ENCODE results near the gene FAM168B. TPM values are rescaled to one million over a fixed set of nuclear protein-coding genes. Genes with fewer than 3 reads are reported as not detected.
A peak's percentile ranks its signal among the peaks of the same experiment; 100 is the strongest.

FAM168B gene
- total RNA-seq: 10 to 100 TPM; 77.7 to 88.7 (median 79.8) TPM

- WGBS, 2 donors: 0% methylated on average over 2 of the region's 107 CpGs; no CpG with 5 or more reads in 1 of the 2 donors
- intact Hi-C loops (cut with DNase I): no loop called here
Observed at GRCh38 chr2:131093006-131093695, at the start of gene FAM168B. Gene FAM168B, minus strand, starts transcription at chr2:131093460. Its CDS starts 10,814 bp downstream, at chr2:131082646.

GRCh38 chr2:131142849-131143248 lies 49.6 kb upstream of the FAM168B start:
- 93 to 98% methylated on average over 5 of the region's 5 CpGs for WGBS, 2 donors

More at GRCh38 chr2:131093006-131093695, at the start of gene FAM168B:
- DNase-seq: peak; percentile 26
- H3K36me3 ChIP-seq: peaks cover 0 to 28% (median 2%) of the 10 kb centered on the region in 3 donors
- TF ChIP-seq CTCF (IDR thresholded peaks at IDR 0.05) (peak in 1 of 6 experiments; percentile 22), POLR2A (IDR thresholded peaks at IDR 0.05) (peak in 3 of 4 donors; percentile 84 to 96 (median 94))
- H3K4me1 ChIP-seq: peaks cover 3 to 38% (median 5%) of the 10 kb centered on the region in 3 donors
- no peaks in the 10 kb centered on the region for H3K9me3 ChIP-seq
- H3K27ac ChIP-seq: peak within 1 kb of the TSS; percentile 97 to 100 (median 98)
- no peaks in the 10 kb centered on the region for H3K27me3 ChIP-seq
- peak within 1 kb of the TSS; percentile 80 to 88 (median 86) for H3K4me3 ChIP-seq

GRCh38 chr2:131140581-131140980 lies 47.3 kb upstream of the FAM168B start:
- 100% methylated on average over 1 of the region's 2 CpGs for WGBS, 2 donors
- TF ChIP-seq CTCF (IDR thresholded peaks at IDR 0.05): no peak
- no peak for TF ChIP-seq POLR2A (IDR thresholded peaks at IDR 0.05)
- Histone ChIP-seq H3K9me3 (no peaks in the 10 kb centered on the region), H3K36me3 (peaks cover 11 to 90% (median 11%) of the 10 kb centered on the region in 3 donors), H3K4me3 (no peak overlapping the region), H3K27ac (no peak overlapping the region), H3K4me1 (no peaks in the 10 kb centered on the region), H3K27me3 (no peaks in the 10 kb centered on the region)
- intact Hi-C loops (cut with DNase I): no loop called here
- DNase-seq: no peak

More at GRCh38 chr2:131142849-131143248, 49.6 kb upstream of the FAM168B start:
- H3K4me3 ChIP-seq: no peak overlapping the region
- peaks cover 11 to 95% (median 21%) of the 10 kb centered on the region in 3 donors for H3K36me3 ChIP-seq
- intact Hi-C loops (cut with DNase I): no loop called here
- H3K4me1 ChIP-seq: no peaks in the 10 kb centered on the region
- no peaks in the 10 kb centered on the region for H3K27me3 ChIP-seq
- H3K27ac ChIP-seq: no peak overlapping the region
- no peaks in the 10 kb centered on the region for H3K9me3 ChIP-seq
- no peak for TF ChIP-seq POLR2A (IDR thresholded peaks at IDR 0.05)
- TF ChIP-seq CTCF (IDR thresholded peaks at IDR 0.05): no peak
- DNase-seq: no peak

GRCh38 chr2:131132729-131133128 lies 39.5 kb upstream of the FAM168B start:
- H3K9me3 ChIP-seq: no peaks in the 10 kb centered on the region
- DNase-seq: no peak
- H3K27ac ChIP-seq: no peak overlapping the region
- peaks cover 12 to 94% (median 19%) of the 10 kb centered on the region in 3 donors for H3K36me3 ChIP-seq
- H3K27me3 ChIP-seq: no peaks in the 10 kb centered on the region
- no peak overlapping the region for H3K4me3 ChIP-seq
- H3K4me1 ChIP-seq: no peaks in the 10 kb centered on the region
- WGBS, 2 donors: 76 to 86% methylated on average over 7 to 8 of the region's 8 CpGs
- TF ChIP-seq CTCF (IDR thresholded peaks at IDR 0.05): no peak
- no peak for TF ChIP-seq POLR2A (IDR thresholded peaks at IDR 0.05)
- intact Hi-C loops (cut with DNase I): no loop called here

- H3K4me3 ChIP-seq: no peak overlapping the region
- no peaks in the 10 kb centered on the region for H3K4me1 ChIP-seq
- 96 to 100% methylated on average over 2 of the region's 2 CpGs for WGBS, 2 donors
- peaks cover 20 to 98% (median 31%) of the 10 kb centered on the region in 3 donors for H3K36me3 ChIP-seq
- intact Hi-C loops (cut with DNase I): no loop called here
- no peak for DNase-seq
- H3K27me3 ChIP-seq: no peaks in the 10 kb centered on the region
- TF ChIP-seq CTCF (IDR thresholded peaks at IDR 0.05) (no peak), POLR2A (IDR thresholded peaks at IDR 0.05) (no peak)
- no peak overlapping the region for H3K27ac ChIP-seq
- H3K9me3 ChIP-seq: no peaks in the 10 kb centered on the region
Observed at GRCh38 chr2:131130298-131130596, 37.0 kb upstream of the FAM168B start.
